IMR-90 (cell line): ENCODE data around the gene XRN2. TPM values are rescaled to one million over a fixed set of nuclear protein-coding genes. Genes with fewer than 3 reads are reported as not detected.

Source experiments
- ATAC-seq: fragments of 200-7000 bp; cut with Tn5 transposase; 2 replicates; pipeline ENCODE4 v1.9.1; 2020; ENCODE audit warnings: low read depth, mild to moderate bottlenecking, moderate library complexity
- BruUV-seq: library from RNA; stranded (reverse); fragments of 400-500 nt; replicated peaks from 2 replicates; lab custom pipeline; 2021; lab: Mats Ljungman, UMichigan
- CTCF ChIA-PET: fragments of 300-600 bp; formaldehyde crosslinking; extraction: SDS; loops from one replicate; lab custom pipeline; 2021; ENCODE audit warnings: antibody characterized with exemption; lab: Yijun Ruan, JAX
- POLR2A ChIA-PET: fragments of 300-600 bp; sonication (Branson Sonifier 250); formaldehyde crosslinking; loops from one replicate; lab custom pipeline; 2022; ENCODE audit warnings: antibody characterized with exemption; ENCODE audit not compliant: unreplicated experiment; lab: Charles Lee
- DNase-seq: peaks from one replicate; pipeline ENCODE4 v3.0.0; 2013
- H2AFZ ChIP-seq: replicated peaks from 2 replicates; pipeline ENCODE3; 2013; ENCODE audit warnings: low read length, mild to moderate bottlenecking; ENCODE audit not compliant: poor library complexity
- H2AK5ac ChIP-seq: 2 replicates; pipeline ENCODE4 v1.6.1; 2013; ENCODE audit warnings: low read depth, low read length, inconsistent platforms
- H2AK9ac ChIP-seq: replicated peaks from 2 replicates; pipeline ENCODE3; 2013; ENCODE audit warnings: mild to moderate bottlenecking, low read depth, low read length, moderate library complexity; ENCODE audit not compliant: poor library complexity
- H2BK120ac ChIP-seq: 2 replicates; pipeline ENCODE4 v1.6.1; 2013; ENCODE audit warnings: low read depth, low read length, inconsistent platforms
- H2BK15ac ChIP-seq: 3 replicates; pipeline ENCODE4 v1.6.1; 2013; ENCODE audit warnings: low read depth, low read length, inconsistent platforms
- H2BK20ac ChIP-seq: 2 replicates; pipeline ENCODE4 v1.6.1; 2013; ENCODE audit warnings: low read depth, mild to moderate bottlenecking, inconsistent platforms, low read length, moderate library complexity
- H2BK5ac ChIP-seq: 2 replicates; pipeline ENCODE4 v1.6.1; 2013; ENCODE audit warnings: mild to moderate bottlenecking, low read depth, low read length, inconsistent platforms; ENCODE audit not compliant: poor library complexity, severe bottlenecking
- H3K14ac ChIP-seq: replicated peaks from 2 replicates; pipeline ENCODE4 v1.6.1; 2013; ENCODE audit warnings: low read depth, low read length, inconsistent platforms
- H3K18ac ChIP-seq: 2 replicates; pipeline ENCODE4 v1.6.1; 2013; ENCODE audit warnings: low read depth, low read length, control low read depth
- H3K23ac ChIP-seq: 2 replicates; pipeline ENCODE4 v1.6.1; 2013; ENCODE audit warnings: low read depth, low read length, inconsistent platforms
- H3K27ac ChIP-seq: 2 replicates; pipeline ENCODE4 v1.5.1; 2013; ENCODE audit warnings: mild to moderate bottlenecking, control low read depth, low read length; ENCODE audit not compliant: insufficient read depth
- H3K27me3 ChIP-seq: 2 replicates; pipeline ENCODE4 v1.6.1; 2013; ENCODE audit warnings: low read length; ENCODE audit not compliant: control insufficient read depth, insufficient read depth
- H3K36me3 ChIP-seq: 2 replicates; pipeline ENCODE4 v1.6.1; 2013; ENCODE audit warnings: low read length, mixed read lengths; ENCODE audit not compliant: control insufficient read depth, insufficient read depth
- H3K4ac ChIP-seq: 2 replicates; pipeline ENCODE4 v1.6.1; 2013; ENCODE audit warnings: low read depth, low read length, inconsistent platforms
- H3K4me1 ChIP-seq: 2 replicates; pipeline ENCODE4 v1.6.1; 2013; ENCODE audit warnings: low read length, mixed read lengths; ENCODE audit not compliant: control insufficient read depth, insufficient read depth
- H3K4me2 ChIP-seq: 2 replicates; pipeline ENCODE4 v1.6.1; 2013; ENCODE audit warnings: low read depth, mild to moderate bottlenecking, control low read depth, low read length, moderate library complexity
- H3K4me3 ChIP-seq: 2 replicates; pipeline ENCODE4 v1.5.1; 2013; ENCODE audit warnings: low read depth, mild to moderate bottlenecking, control low read depth, low read length, moderate library complexity; ENCODE audit not compliant: insufficient read depth
- H3K56ac ChIP-seq: 2 replicates; pipeline ENCODE4 v1.6.1; 2013; ENCODE audit warnings: low read length, inconsistent platforms; ENCODE audit not compliant: insufficient read depth; ENCODE audit errors: extremely low read depth
- H3K79me1 ChIP-seq, 2 experiments: 2 replicates each; pipeline ENCODE4 v1.6.1; 2013; ENCODE audit warnings: low read length in 2 of 2, inconsistent platforms in 1 of 2, low read depth in 1 of 2
- H3K9ac ChIP-seq: 2 replicates; pipeline ENCODE4 v1.6.1; 2013; ENCODE audit warnings: low read depth, low read length, control low read depth
- H3K9me1 ChIP-seq: 2 replicates; pipeline ENCODE4 v1.6.1; 2013; ENCODE audit warnings: low read length, inconsistent platforms; ENCODE audit not compliant: insufficient read depth
- H3K9me3 ChIP-seq: 2 replicates; pipeline ENCODE4 v1.6.1; 2013; ENCODE audit warnings: low read length; ENCODE audit not compliant: control insufficient read depth, insufficient read depth
- H4K20me1 ChIP-seq: 2 replicates; pipeline ENCODE4 v1.6.1; 2013; ENCODE audit warnings: low read length, inconsistent platforms; ENCODE audit not compliant: insufficient read depth
- H4K5ac ChIP-seq: 2 replicates; pipeline ENCODE4 v1.6.1; 2013; ENCODE audit warnings: mild to moderate bottlenecking, low read depth, low read length, control low read depth
- H4K8ac ChIP-seq, 2 experiments: 2 replicates each; pipeline ENCODE4 v1.6.1; 2013; ENCODE audit warnings: low read depth in 2 of 2, low read length in 2 of 2, control low read depth in 1 of 2, inconsistent platforms in 1 of 2
- H4K91ac ChIP-seq: 2 replicates; pipeline ENCODE4 v1.6.1; 2013; ENCODE audit warnings: low read depth, low read length, inconsistent platforms; ENCODE audit not compliant: insufficient read depth
- MAFK ChIP-seq: IDR thresholded peaks from 2 replicates; pipeline ENCODE4 v1.6.1; 2012; ENCODE audit warnings: low read depth, low read length, improper control_type of control experiment
- MXI1 ChIP-seq: IDR thresholded peaks from 2 replicates; pipeline ENCODE4 v1.6.1; 2012; ENCODE audit warnings: low read depth, mild to moderate bottlenecking, low read length, moderate library complexity, borderline replicate concordance
- POLR2A ChIP-seq: IDR thresholded peaks from 2 replicates; pipeline ENCODE4 v1.6.1; 2012; ENCODE audit warnings: mild to moderate bottlenecking, low read depth, low read length
- WGBS, 2 experiments: methylation state at CpG; one replicate each; pipeline versions ENCODE4 v1.1.5 to v1.1.7; 2013; ENCODE audit warnings: missing lambda C conversion rate in 2 of 2; ENCODE audit not compliant: insufficient read length in 1 of 2; ENCODE audit errors: extremely low coverage in 2 of 2; 5-methylcytosine and 5-hydroxymethylcytosine counted together
- dilution Hi-C: fragments of 300-500 bp; cut with HindIII; formaldehyde crosslinking; loops from one replicate; pipeline ENCODE4 v1.14.3; 2018; ENCODE audit warnings: low sequenced_read_pairs; ENCODE audit not compliant: unreplicated experiment
- in situ Hi-C: fragments of 300-500 bp; cut with MboI; formaldehyde crosslinking; loops from 3 replicates; pipeline ENCODE4 v1.14.3; 2019; ENCODE audit warnings: low sequenced_read_pairs, inconsistent platforms, mixed read lengths
- intact Hi-C: fragments of 100-400 bp; cut with micrococcal nuclease; formaldehyde crosslinking; loops from 2 replicates; pipeline ENCODE4 v1.10.0; 2022
- polyA plus RNA-seq, 3 experiments: library from polyadenylated mRNA; depleted of rRNA; stranded (reverse); fragments of >200 nt; gene quantifications; 2 replicates each; pipeline ENCODE4 v1.2.3, GENCODE V29; 2012; ENCODE audit warnings: low replicate concordance in 1 of 3
- total RNA-seq: library from RNA; depleted of rRNA; stranded (reverse); fragments of >200 nt; gene quantifications from 2 replicates; pipeline ENCODE4 v1.2.3, GENCODE V29; 2012
- TF ChIP-seq, protein P1 (sequence below): fragments of 150-350 bp; IDR thresholded peaks from 2 replicates; pipeline ENCODE4 v1.6.1; 2016; ENCODE audit warnings: low read depth, mild to moderate bottlenecking, low read length, moderate library complexity, borderline replicate concordance

XRN2 gene
- total and polyA plus RNA-seq, 2 of the 4 experiments (the other 2 are of a cell fraction) = 58.1 to 70.8 TPM

DNA sequence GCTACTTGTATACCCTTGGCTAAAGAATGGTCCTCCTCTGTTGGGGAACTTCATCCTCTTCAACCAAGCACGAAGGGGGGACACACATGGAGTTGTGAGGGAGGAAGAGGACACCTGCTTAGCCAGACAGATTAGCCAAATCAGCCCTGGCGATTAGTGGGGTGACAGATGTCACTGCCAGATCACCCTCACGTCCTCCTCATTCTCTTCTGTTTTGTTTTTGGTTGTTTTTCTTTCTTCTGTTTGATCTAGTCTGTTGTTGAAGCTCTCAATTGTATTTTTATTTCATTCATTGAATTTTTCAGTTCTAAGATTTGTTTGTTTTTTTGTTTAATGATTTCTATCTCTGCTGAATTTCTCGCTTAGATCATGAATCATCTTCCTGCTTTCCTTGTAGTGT lies 121.7 kb downstream of the XRN2 start:
- intact Hi-C loops (no loop called here), in situ Hi-C loops (no loop called here), dilution Hi-C loops (no loop called here)
- no peak overlapping the region for H2BK15ac ChIP-seq
- H2AK5ac ChIP-seq = no peak overlapping the region
- H3K23ac ChIP-seq = no peak overlapping the region
- H3K14ac ChIP-seq = no peak overlapping the region
- H3K56ac ChIP-seq = no peak overlapping the region
- no peaks in the 10 kb centered on the region for H3K9me1 ChIP-seq
- H3K79me1 ChIP-seq = no peaks in the 10 kb centered on the region
- WGBS, 2 experiments = no CpG with 5 or more reads among the region's 4 CpGs
- no peak overlapping the region for H2BK20ac ChIP-seq
- ChIA-PET POLR2A (no interaction called here), CTCF (no interaction called here)
- H3K18ac ChIP-seq = no peak overlapping the region
- H3K4me3 ChIP-seq = no peak overlapping the region
- H4K5ac ChIP-seq = no peak overlapping the region
- H2BK120ac ChIP-seq = no peak overlapping the region
- DNase-seq = no peak
- H3K9me3 ChIP-seq = peaks cover 10% of the 10 kb centered on the region
- no TSS peak for BruUV-seq
- no peaks in the 10 kb centered on the region for H4K20me1 ChIP-seq
- H4K8ac ChIP-seq = no peak overlapping the region
- H2BK5ac ChIP-seq = no peak overlapping the region
- TF ChIP-seq MXI1 (no peak), POLR2A (no peak), MAFK (no peak)
- TF ChIP-seq, protein P1, sequence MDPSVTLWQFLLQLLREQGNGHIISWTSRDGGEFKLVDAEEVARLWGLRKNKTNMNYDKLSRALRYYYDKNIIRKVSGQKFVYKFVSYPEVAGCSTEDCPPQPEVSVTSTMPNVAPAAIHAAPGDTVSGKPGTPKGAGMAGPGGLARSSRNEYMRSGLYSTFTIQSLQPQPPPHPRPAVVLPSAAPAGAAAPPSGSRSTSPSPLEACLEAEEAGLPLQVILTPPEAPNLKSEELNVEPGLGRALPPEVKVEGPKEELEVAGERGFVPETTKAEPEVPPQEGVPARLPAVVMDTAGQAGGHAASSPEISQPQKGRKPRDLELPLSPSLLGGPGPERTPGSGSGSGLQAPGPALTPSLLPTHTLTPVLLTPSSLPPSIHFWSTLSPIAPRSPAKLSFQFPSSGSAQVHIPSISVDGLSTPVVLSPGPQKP = no peak
- no peak overlapping the region for H3K4me2 ChIP-seq
- ATAC-seq = no peak
- H3K4ac ChIP-seq = no peak overlapping the region
- no peak overlapping the region for H4K91ac ChIP-seq
- H3K27me3 ChIP-seq = peaks cover 2% of the 10 kb centered on the region
- no peaks in the 10 kb centered on the region for H3K4me1 ChIP-seq
- H3K36me3 ChIP-seq = no peaks in the 10 kb centered on the region
- no peak overlapping the region for H3K9ac ChIP-seq
- H2AFZ ChIP-seq = no peak overlapping the region
- H3K27ac ChIP-seq = no peak overlapping the region
- H2AK9ac ChIP-seq = no peak overlapping the region
